ENCODE results near the gene HEPH.

Gene HEPH

GRCh38 chrX:66166671-66167070 lies 2.6 kb downstream of the HEPH start:
- Histone ChIP-seq H3K9ac (ENCODE audit: insufficient read length, low read depth) (no peak overlapping the region), H3K9me3 (ENCODE audit: insufficient read depth, low read length) (no peaks in the 10 kb centered on the region), H3K4me3 (ENCODE audit: insufficient read length, low read depth) (no peak overlapping the region), H3K27me3 (ENCODE audit: insufficient read depth, insufficient read length) (no peaks in the 10 kb centered on the region), H3K4me1 (ENCODE audit: insufficient read depth, insufficient read length) (no peaks in the 10 kb centered on the region), H3K36me3 (ENCODE audit: insufficient read depth, insufficient read length, low read length) (peaks cover 11% of the 10 kb centered on the region)
- TF ChIP-seq YY1 (IDR thresholded peaks at IDR 0.05; ENCODE audit: insufficient read depth, insufficient read length), result no peak
- TF ChIP-seq SUZ12 (IDR thresholded peaks at IDR 0.05; ENCODE audit: extremely low read depth, insufficient read depth, insufficient read length), result no peak
- no peak for TF ChIP-seq ZNF274 (IDR thresholded peaks at IDR 0.05; ENCODE audit: low read depth, low read length)
- no peak for DNase-seq (ENCODE audit: low read depth, low spot score)

GRCh38 chrX:66167431-66167830 lies 3.4 kb downstream of the HEPH start:
- H3K36me3 ChIP-seq (ENCODE audit: insufficient read depth, insufficient read length, low read length), result peaks cover 13% of the 10 kb centered on the region

GRCh38 chrX:66176134-66176533 lies 12.1 kb downstream of the HEPH start:
- no peaks in the 10 kb centered on the region for H3K4me1 ChIP-seq (ENCODE audit: insufficient read depth, insufficient read length)
- no peak overlapping the region for H3K4me3 ChIP-seq (ENCODE audit: insufficient read length, low read depth)
- no peak for DNase-seq (ENCODE audit: low read depth, low spot score)
- no peak overlapping the region for H3K9ac ChIP-seq (ENCODE audit: insufficient read length, low read depth)
- H3K9me3 ChIP-seq (ENCODE audit: insufficient read depth, low read length), result peaks cover 15% of the 10 kb centered on the region; the same call in 1 of the 2 replicates
- TF ChIP-seq SUZ12 (IDR thresholded peaks at IDR 0.05; ENCODE audit: extremely low read depth, insufficient read depth, insufficient read length) (no peak), ZNF274 (IDR thresholded peaks at IDR 0.05; ENCODE audit: low read depth, low read length) (no peak), YY1 (IDR thresholded peaks at IDR 0.05; ENCODE audit: insufficient read depth, insufficient read length) (no peak)
- H3K36me3 ChIP-seq (ENCODE audit: insufficient read depth, insufficient read length, low read length), result peaks cover 15% of the 10 kb centered on the region
- H3K27me3 ChIP-seq (ENCODE audit: insufficient read depth, insufficient read length), result no peaks in the 10 kb centered on the region

More at GRCh38 chrX:66167431-66167830, 3.4 kb downstream of the HEPH start:
- H3K9ac ChIP-seq (ENCODE audit: insufficient read length, low read depth), result no peak overlapping the region
- TF ChIP-seq SUZ12 (IDR thresholded peaks at IDR 0.05; ENCODE audit: extremely low read depth, insufficient read depth, insufficient read length) (no peak), ZNF274 (IDR thresholded peaks at IDR 0.05; ENCODE audit: low read depth, low read length) (no peak), YY1 (IDR thresholded peaks at IDR 0.05; ENCODE audit: insufficient read depth, insufficient read length) (no peak)
- no peak for DNase-seq (ENCODE audit: low read depth, low spot score)
- no peaks in the 10 kb centered on the region for H3K27me3 ChIP-seq (ENCODE audit: insufficient read depth, insufficient read length)
- no peaks in the 10 kb centered on the region for H3K4me1 ChIP-seq (ENCODE audit: insufficient read depth, insufficient read length)
- no peaks in the 10 kb centered on the region for H3K9me3 ChIP-seq (ENCODE audit: insufficient read depth, low read length)
- H3K4me3 ChIP-seq (ENCODE audit: insufficient read length, low read depth), result no peak overlapping the region

GRCh38 chrX:66191563-66191962 lies 27.5 kb downstream of the HEPH start:
- Histone ChIP-seq H3K9me3 (ENCODE audit: insufficient read depth, low read length) (no peaks in the 10 kb centered on the region), H3K4me3 (ENCODE audit: insufficient read length, low read depth) (no peak overlapping the region), H3K4me1 (ENCODE audit: insufficient read depth, insufficient read length) (no peaks in the 10 kb centered on the region), H3K36me3 (ENCODE audit: insufficient read depth, insufficient read length, low read length) (peaks cover 34% of the 10 kb centered on the region), H3K9ac (ENCODE audit: insufficient read length, low read depth) (no peak overlapping the region), H3K27me3 (ENCODE audit: insufficient read depth, insufficient read length) (no peaks in the 10 kb centered on the region)
- no peak for TF ChIP-seq YY1 (IDR thresholded peaks at IDR 0.05; ENCODE audit: insufficient read depth, insufficient read length)
- TF ChIP-seq ZNF274 (IDR thresholded peaks at IDR 0.05; ENCODE audit: low read depth, low read length), result no peak
- TF ChIP-seq SUZ12 (IDR thresholded peaks at IDR 0.05; ENCODE audit: extremely low read depth, insufficient read depth, insufficient read length), result no peak
- DNase-seq (ENCODE audit: low read depth, low spot score), result no peak

- Histone ChIP-seq H3K4me1 (ENCODE audit: insufficient read depth, insufficient read length) (no peaks in the 10 kb centered on the region), H3K27me3 (ENCODE audit: insufficient read depth, insufficient read length) (no peaks in the 10 kb centered on the region), H3K9ac (ENCODE audit: insufficient read length, low read depth) (no peak overlapping the region), H3K4me3 (ENCODE audit: insufficient read length, low read depth) (no peak overlapping the region), H3K36me3 (ENCODE audit: insufficient read depth, insufficient read length, low read length) (peaks cover 34% of the 10 kb centered on the region), H3K9me3 (ENCODE audit: insufficient read depth, low read length) (no peaks in the 10 kb centered on the region)
- TF ChIP-seq YY1 (IDR thresholded peaks at IDR 0.05; ENCODE audit: insufficient read depth, insufficient read length) (no peak), ZNF274 (IDR thresholded peaks at IDR 0.05; ENCODE audit: low read depth, low read length) (no peak), SUZ12 (IDR thresholded peaks at IDR 0.05; ENCODE audit: extremely low read depth, insufficient read depth, insufficient read length) (no peak)
- no peak for DNase-seq (ENCODE audit: low read depth, low spot score)
Measured at GRCh38 chrX:66193821-66194220, 29.8 kb downstream of the HEPH start.

- DNase-seq (ENCODE audit: low read depth, low spot score), result no peak
Measured at GRCh38 chrX:66200050-66200664, 36.1 kb downstream of the HEPH start.

GRCh38 chrX:66200855-66201795 lies 37.1 kb downstream of the HEPH start:
- no peak for DNase-seq (ENCODE audit: low read depth, low spot score)
- Histone ChIP-seq H3K4me3 (ENCODE audit: insufficient read length, low read depth) (no peak overlapping the region), H3K27me3 (ENCODE audit: insufficient read depth, insufficient read length) (no peaks in the 10 kb centered on the region), H3K9ac (ENCODE audit: insufficient read length, low read depth) (no peak overlapping the region), H3K4me1 (ENCODE audit: insufficient read depth, insufficient read length) (no peaks in the 10 kb centered on the region), H3K36me3 (ENCODE audit: insufficient read depth, insufficient read length, low read length) (peaks cover 7% of the 10 kb centered on the region), H3K9me3 (ENCODE audit: insufficient read depth, low read length) (no peaks in the 10 kb centered on the region)
- TF ChIP-seq YY1 (IDR thresholded peaks at IDR 0.05; ENCODE audit: insufficient read depth, insufficient read length), result no peak
- TF ChIP-seq ZNF274 (IDR thresholded peaks at IDR 0.05; ENCODE audit: low read depth, low read length), result no peak
- TF ChIP-seq SUZ12 (IDR thresholded peaks at IDR 0.05; ENCODE audit: extremely low read depth, insufficient read depth, insufficient read length), result no peak

More at GRCh38 chrX:66200050-66200664, 36.1 kb downstream of the HEPH start:
- TF ChIP-seq ZNF274 (IDR thresholded peaks at IDR 0.05; ENCODE audit: low read depth, low read length) (no peak), SUZ12 (IDR thresholded peaks at IDR 0.05; ENCODE audit: extremely low read depth, insufficient read depth, insufficient read length) (no peak), YY1 (IDR thresholded peaks at IDR 0.05; ENCODE audit: insufficient read depth, insufficient read length) (no peak)
- Histone ChIP-seq H3K9me3 (ENCODE audit: insufficient read depth, low read length) (no peaks in the 10 kb centered on the region), H3K9ac (ENCODE audit: insufficient read length, low read depth) (no peak overlapping the region), H3K4me1 (ENCODE audit: insufficient read depth, insufficient read length) (no peaks in the 10 kb centered on the region), H3K36me3 (ENCODE audit: insufficient read depth, insufficient read length, low read length) (peaks cover 7% of the 10 kb centered on the region), H3K27me3 (ENCODE audit: insufficient read depth, insufficient read length) (no peaks in the 10 kb centered on the region), H3K4me3 (ENCODE audit: insufficient read length, low read depth) (no peak overlapping the region)
